LNCAP (cell line): Measurements from ENCODE around the gene SLIT1.

Experiments used
- TF ChIP-seq, protein P1 (sequence below): fragments of 450-650 bp; IDR thresholded peaks from 2 replicates; pipeline ENCODE4 v1.5.1; 2017; ENCODE audit warnings: mild to moderate bottlenecking

Gene SLIT1

GRCh38 chr10:97129666-97130065, 56.1 kb downstream of the SLIT1 start:
- TF ChIP-seq, protein P1, sequence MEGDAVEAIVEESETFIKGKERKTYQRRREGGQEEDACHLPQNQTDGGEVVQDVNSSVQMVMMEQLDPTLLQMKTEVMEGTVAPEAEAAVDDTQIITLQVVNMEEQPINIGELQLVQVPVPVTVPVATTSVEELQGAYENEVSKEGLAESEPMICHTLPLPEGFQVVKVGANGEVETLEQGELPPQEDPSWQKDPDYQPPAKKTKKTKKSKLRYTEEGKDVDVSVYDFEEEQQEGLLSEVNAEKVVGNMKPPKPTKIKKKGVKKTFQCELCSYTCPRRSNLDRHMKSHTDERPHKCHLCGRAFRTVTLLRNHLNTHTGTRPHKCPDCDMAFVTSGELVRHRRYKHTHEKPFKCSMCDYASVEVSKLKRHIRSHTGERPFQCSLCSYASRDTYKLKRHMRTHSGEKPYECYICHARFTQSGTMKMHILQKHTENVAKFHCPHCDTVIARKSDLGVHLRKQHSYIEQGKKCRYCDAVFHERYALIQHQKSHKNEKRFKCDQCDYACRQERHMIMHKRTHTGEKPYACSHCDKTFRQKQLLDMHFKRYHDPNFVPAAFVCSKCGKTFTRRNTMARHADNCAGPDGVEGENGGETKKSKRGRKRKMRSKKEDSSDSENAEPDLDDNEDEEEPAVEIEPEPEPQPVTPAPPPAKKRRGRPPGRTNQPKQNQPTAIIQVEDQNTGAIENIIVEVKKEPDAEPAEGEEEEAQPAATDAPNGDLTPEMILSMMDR: no peak

DNA sequence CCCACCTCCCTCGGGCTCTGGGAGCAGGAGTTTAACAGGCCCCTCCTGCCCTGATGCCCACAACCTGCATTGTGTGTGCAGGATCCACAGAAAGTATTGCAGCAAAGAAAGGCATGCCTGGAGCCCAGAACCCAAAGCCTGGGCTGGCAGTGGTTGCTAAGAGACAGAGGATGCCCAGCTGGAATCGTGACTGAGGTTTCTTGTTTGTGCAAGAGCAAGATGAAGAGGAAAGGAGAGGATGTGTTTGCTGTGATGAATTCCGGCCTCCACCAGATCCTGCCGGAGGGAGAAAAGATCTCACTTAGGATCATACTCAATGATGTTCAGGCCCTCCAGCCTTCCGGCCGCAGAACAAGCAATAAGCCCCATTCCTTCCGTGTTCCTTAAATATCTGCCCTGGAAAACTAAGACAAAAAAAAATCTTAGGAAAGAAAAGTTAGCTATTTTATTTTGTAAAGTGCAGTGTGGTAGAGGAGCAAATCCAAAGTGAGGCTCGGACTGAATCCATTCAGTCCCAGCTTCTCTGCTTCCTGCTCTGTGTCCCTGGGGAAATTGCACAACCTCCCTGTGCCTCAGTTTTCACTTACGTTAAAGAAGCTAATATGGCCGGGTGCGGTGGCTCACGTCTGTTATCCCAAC, 57.1 kb downstream of the SLIT1 start:
- TF ChIP-seq, protein P1: no peak

- TF ChIP-seq, protein P1: no peak
Measured at GRCh38 chr10:97128039-97128492, 57.7 kb downstream of the SLIT1 start.

- TF ChIP-seq, protein P1: no peak
Measured at GRCh38 chr10:97127509-97127908, 58.2 kb downstream of the SLIT1 start.

- TF ChIP-seq, protein P1: no peak
Measured at GRCh38 chr10:97124211-97124610, 61.5 kb downstream of the SLIT1 start.

DNA sequence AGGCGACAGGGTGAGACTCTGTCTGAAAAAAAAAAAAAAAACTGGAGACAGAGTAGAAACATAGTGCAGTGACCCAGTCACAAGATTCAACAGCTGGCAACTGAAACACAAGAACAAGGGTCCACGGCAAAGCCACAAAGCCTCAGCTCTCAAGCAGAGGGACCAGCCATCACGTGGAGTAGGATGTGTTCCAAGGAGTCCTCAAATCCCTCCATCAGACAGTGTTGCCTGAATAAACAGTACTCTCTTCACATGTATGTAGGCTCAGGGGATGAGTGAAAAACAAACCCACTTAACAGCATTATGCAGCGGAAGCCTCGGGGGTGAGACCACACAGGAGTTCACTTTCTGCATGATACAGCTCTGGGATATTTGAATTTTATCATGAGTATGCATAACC, 62.0 kb downstream of the SLIT1 start:
- TF ChIP-seq, protein P1: no peak

- TF ChIP-seq, protein P1: no peak
Measured at GRCh38 chr10:97121041-97121440, 64.7 kb downstream of the SLIT1 start.

- TF ChIP-seq, protein P1: no peak
Measured at GRCh38 chr10:97120370-97120769, 65.4 kb downstream of the SLIT1 start.
